GM12872 (cell line): ENCODE data around the gene ZNF821.

ENCODE experiments used
- TF ChIP-seq, protein P1 (sequence below): IDR thresholded peaks from 3 replicates; pipeline ENCODE4 v1.5.1; 2011; ENCODE audit warnings: low read depth, mild to moderate bottlenecking, low read length, moderate library complexity; ENCODE audit not compliant: insufficient read depth

ZNF821 gene

GRCh38 chr16:71853413-71853812, 30.6 kb downstream of the ZNF821 start:
- TF ChIP-seq, protein P1, sequence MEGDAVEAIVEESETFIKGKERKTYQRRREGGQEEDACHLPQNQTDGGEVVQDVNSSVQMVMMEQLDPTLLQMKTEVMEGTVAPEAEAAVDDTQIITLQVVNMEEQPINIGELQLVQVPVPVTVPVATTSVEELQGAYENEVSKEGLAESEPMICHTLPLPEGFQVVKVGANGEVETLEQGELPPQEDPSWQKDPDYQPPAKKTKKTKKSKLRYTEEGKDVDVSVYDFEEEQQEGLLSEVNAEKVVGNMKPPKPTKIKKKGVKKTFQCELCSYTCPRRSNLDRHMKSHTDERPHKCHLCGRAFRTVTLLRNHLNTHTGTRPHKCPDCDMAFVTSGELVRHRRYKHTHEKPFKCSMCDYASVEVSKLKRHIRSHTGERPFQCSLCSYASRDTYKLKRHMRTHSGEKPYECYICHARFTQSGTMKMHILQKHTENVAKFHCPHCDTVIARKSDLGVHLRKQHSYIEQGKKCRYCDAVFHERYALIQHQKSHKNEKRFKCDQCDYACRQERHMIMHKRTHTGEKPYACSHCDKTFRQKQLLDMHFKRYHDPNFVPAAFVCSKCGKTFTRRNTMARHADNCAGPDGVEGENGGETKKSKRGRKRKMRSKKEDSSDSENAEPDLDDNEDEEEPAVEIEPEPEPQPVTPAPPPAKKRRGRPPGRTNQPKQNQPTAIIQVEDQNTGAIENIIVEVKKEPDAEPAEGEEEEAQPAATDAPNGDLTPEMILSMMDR: no peak

GRCh38 chr16:71852561-71852960, 31.4 kb downstream of the ZNF821 start:
- TF ChIP-seq, protein P1: no peak

- TF ChIP-seq, protein P1: no peak
These were observed 31.8 kb downstream of the ZNF821 start for GRCh38 chr16:71852158-71852557.

DNA sequence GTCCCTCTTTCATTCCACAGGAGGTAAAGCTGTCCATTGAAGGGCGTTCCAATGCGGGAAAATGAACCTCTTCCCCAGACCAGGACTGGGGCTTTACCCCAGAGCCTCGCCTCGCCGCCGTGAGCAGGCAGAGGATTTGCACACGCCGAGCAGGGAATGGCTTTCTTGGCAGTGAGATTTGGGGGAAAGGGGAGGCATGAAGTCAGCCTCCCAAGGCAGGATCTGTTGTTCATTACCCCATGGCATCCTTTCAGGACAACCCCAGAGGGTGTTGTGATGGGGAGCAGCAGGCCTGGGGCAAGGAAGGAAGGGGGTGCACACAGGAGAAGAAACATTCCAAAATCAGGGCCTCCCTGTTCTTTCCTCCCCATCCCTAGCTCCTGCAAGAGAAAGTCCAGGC, 32.2 kb downstream of the ZNF821 start:
- TF ChIP-seq, protein P1: no peak

DNA sequence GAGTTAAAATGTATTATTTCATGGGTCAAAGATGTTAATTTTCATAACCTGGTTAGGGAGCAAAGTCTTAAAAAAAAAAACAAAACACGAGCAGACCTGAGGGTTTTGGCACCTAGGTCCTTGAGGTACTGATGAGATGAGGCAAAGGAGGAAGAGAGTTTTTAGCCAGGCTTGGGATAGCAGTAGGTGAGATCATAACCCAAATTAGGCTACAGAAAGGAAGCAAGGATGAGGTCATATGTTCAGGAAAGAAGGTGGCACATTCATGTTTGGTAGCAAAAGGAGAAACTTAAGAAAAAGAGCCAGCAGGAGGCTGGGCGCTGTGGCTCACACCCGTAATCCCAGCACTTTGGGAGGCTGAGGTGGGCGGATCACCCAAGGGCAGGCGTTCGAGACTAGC, 35.4 kb downstream of the ZNF821 start:
- TF ChIP-seq, protein P1: no peak

DNA sequence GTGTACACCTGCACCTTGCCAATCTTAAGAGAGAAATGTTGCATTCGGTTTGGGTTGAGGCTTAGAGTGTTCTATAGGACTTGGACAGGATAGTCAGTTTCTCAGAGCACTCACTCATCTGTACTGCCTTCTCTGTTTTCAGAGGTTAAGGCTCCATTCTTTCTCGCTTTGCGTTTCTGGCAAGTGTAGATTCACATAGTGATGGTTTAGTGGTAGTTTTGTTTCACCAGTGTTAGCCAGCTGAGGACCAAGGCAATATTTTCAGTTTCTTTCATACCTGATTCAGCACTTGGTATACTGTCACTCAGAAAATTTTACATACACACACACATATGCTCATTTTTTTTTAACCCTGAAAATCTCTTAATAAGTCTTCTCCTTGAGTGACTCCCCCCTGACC, 36.9 kb downstream of the ZNF821 start:
- TF ChIP-seq, protein P1: no peak

DNA sequence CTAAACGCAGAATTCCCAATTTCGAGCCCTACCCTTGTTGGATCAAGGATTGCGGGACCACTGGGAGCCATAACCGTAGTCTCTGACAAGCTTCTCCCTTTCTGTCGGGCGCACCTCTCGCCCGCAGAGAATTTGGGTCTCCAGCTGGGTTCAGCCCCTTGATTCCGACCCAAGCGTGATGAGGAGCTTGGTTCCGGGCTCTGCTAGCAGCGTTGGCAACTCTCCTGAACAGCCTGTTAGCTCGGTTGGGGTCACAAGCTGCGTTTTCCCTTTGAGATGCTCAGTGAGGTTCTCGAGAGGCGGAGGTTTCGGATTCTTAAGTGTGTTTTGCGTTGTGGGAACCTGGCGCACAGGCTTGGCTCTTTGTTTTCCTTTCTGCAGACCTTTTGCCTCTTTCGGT, 37.6 kb downstream of the ZNF821 start:
- TF ChIP-seq, protein P1: no peak
